LNCaP clone FGC (cell line): Measurements from ENCODE around the gene NCF1.
"Not testable (repeated sequence)": the region's sequence is repeated elsewhere in the genome, so short reads cannot be mapped to it uniquely, and the experiment has no call there.

ENCODE experiments used
- DNase-seq: peaks from one replicate; pipeline ENCODE4 v3.0.0-alpha.2; 2011; ENCODE audit warnings: low read depth
- H3K4me3 ChIP-seq: 2 replicates; pipeline ENCODE4 v1.5.1; 2011; ENCODE audit warnings: mild to moderate bottlenecking, low read depth, low read length, control low read depth
- TF ChIP-seq, protein P1 (sequence below): IDR thresholded peaks from 2 replicates; pipeline ENCODE4 v1.5.1; 2012; ENCODE audit warnings: mild to moderate bottlenecking; ENCODE audit not compliant: control insufficient read depth, insufficient read depth; ENCODE audit errors: extremely low read depth

Gene NCF1

DNA sequence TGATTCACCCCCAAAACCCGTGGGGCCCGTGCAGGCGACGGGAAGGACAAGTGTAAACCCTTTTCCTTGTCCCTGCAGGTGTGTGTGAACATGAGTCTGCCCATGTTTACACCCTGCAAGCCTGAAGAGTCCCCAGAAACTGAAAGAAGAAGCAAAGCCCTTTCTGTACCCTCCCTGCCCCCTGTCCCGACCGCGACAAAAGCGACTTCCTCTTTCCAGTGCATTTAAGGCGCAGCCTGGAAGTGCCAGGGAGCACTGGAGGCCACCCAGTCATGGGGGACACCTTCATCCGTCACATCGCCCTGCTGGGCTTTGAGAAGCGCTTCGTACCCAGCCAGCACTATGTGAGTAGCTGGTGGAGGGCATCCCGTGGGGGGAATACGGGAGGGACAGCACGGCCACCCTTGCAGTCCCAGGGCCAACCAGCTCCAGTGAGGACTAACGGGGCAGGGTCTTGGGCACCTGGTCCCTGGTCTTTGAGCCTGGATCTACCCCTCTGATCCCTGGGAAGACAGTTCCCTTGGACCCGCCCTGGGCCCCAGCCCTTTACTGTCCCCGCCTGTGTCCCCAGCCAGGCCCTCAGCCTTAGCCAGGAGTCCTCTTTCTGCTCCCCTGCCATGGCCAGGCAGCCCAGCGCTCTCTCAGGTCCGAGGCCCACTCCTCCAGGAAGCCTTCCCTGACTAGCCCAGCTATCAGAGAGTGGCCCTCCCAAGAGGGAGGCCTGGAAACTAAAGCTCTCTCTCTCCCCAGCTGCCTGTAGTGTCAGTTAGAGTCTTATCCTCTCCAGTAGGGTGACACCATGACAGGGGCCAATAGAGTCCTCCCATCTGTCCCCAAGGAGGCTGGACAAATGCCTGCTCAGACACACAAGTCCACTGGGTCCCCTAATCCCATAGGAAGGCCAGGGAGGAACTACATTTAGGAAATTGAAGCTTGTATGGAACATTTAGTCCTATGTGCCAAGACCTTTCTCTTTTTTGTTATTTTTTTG lies at the start of gene NCF1:
NCF1 (plus strand) TSS at position 252 of the 991 bp plus-strand sequence; CDS start at position 273, 21 bp downstream.
- H3K4me3 ChIP-seq, DNase-seq: not testable (repeated sequence)

DNA sequence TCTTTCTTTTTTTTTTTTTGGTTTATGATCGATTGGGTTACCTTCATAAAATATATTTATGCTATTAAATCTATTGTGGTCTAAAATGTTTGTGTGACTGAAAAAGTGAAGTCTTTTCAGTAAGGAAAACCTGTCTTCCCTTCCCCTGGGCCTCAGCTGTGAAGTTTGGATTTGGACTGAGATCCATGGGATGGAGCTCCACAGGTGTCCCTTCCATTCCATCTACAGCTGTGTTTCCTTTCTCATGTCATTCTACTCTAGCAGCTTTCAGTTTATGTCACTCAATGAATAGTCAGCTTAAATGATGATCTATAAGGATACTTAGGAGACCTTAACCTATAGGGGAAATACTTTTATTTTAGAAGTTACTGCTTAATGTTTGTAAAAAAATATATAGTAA lies 48.0 kb upstream of the NCF1 start:
- TF ChIP-seq, protein P1, sequence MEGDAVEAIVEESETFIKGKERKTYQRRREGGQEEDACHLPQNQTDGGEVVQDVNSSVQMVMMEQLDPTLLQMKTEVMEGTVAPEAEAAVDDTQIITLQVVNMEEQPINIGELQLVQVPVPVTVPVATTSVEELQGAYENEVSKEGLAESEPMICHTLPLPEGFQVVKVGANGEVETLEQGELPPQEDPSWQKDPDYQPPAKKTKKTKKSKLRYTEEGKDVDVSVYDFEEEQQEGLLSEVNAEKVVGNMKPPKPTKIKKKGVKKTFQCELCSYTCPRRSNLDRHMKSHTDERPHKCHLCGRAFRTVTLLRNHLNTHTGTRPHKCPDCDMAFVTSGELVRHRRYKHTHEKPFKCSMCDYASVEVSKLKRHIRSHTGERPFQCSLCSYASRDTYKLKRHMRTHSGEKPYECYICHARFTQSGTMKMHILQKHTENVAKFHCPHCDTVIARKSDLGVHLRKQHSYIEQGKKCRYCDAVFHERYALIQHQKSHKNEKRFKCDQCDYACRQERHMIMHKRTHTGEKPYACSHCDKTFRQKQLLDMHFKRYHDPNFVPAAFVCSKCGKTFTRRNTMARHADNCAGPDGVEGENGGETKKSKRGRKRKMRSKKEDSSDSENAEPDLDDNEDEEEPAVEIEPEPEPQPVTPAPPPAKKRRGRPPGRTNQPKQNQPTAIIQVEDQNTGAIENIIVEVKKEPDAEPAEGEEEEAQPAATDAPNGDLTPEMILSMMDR = no peak
- DNase-seq = no peak
- H3K4me3 ChIP-seq = no peak overlapping the region

DNA sequence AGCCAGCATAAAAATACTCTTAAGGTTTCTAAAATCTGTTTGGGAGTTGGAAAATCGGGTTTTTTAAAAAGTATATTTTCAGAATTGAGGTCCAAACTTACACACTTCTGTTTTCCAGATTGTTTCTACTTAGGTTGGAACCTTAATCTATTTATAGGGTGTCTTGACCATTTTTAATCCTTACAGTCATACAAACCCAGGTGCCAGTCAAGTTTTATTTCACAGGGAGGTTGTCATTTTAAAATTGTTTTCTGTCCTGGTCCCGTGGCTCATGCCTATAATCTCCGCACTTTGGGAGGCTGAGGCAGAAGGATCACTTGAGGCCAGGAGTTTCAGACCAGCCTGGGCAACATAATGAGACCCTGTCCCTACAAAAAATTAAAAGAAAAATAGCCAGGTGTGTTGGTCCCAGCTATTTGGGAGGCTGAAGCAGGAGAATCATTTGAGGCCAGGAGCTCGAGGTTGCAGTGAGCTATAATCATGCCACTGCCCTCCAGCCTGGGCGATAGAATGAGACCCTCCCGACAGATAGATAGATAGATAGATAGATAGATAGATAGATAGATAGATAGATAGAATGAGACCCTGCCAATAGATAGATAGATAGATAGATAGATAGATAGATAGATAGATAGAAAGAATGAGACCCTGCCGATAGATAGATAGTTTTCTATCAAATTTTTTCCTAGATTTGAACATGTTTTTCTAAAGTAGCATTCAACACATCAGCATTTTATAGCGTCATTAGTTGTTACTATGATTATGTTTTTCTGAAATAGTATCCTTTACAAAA lies 47.3 kb upstream of the NCF1 start:
- H3K4me3 ChIP-seq = no peak overlapping the region
- TF ChIP-seq, protein P1 = no peak
- DNase-seq = no peak

DNA sequence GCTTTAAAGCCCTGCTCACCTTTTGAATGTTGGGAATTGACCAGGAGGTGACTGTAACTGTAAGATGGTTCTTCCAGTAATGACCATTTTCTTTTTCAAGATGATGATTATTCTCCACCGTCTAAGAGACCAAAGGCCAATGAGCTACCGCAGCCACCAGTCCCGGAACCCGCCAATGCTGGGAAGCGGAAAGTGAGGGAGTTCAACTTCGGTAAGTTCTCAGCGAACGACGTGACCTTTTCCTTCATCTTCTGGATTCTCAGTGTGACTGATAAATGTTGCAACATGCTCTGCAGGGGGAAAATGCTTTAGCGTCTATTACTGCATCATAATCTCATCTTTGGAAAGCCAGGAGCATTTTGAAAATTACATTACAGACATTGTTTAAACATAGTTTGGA lies 45.1 kb upstream of the NCF1 start:
- DNase-seq, H3K4me3 ChIP-seq: not testable (repeated sequence)

DNA sequence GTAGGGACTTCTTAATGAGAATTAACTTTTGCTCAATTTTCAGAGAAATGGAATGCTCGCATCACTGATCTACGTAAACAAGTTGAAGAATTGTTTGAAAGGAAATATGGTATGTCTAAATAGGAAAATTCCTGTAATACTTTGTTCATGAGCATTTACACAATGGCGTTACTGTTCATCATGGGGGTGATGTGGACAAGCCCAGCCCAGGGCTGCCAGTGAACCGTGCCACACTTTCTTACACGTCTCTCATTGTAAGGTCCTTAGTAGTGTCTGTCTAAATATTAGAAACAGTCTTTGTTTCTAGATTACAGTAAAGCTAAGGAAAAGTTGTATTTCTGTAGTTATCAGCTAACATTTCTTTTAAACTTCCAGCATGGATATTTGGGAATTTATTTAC lies 43.6 kb upstream of the NCF1 start:
- not testable (repeated sequence) for H3K4me3 ChIP-seq, DNase-seq

DNA sequence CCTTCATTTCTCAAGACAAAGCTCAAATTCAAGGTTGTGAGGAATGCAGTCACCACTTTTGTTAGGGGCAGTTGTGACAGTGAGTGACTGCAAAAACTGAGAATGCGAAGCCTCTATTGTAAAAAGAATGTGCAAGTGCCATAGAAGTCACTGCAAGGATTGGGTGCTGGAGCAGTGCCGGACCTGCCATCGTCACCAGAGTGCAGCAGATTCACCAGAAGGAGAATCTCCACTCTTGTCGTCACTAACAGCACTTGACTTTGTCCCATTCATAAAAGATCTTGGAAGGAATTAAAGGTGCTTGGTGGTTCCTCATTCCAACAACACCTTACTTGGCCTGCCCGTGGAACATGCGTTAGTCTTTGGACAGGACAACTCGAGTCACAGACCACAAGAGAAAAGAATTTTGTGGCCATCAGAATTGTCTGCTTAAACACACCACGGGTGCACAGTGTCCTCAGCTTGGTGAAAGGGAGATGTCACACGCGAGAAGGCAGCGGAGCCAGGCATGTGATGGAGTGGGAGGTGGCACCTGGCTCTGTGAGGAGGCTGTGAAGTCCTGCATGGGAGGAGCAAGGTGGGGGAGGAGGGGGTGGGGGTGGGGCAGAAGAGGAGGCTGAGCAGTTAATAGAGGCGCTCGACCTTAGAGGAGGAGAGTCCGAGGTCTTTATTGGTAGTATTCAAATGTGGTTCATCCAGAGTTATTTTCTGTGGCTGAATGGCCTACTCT lies 33.7 kb upstream of the NCF1 start:
- not testable (repeated sequence) for H3K4me3 ChIP-seq, DNase-seq

DNA sequence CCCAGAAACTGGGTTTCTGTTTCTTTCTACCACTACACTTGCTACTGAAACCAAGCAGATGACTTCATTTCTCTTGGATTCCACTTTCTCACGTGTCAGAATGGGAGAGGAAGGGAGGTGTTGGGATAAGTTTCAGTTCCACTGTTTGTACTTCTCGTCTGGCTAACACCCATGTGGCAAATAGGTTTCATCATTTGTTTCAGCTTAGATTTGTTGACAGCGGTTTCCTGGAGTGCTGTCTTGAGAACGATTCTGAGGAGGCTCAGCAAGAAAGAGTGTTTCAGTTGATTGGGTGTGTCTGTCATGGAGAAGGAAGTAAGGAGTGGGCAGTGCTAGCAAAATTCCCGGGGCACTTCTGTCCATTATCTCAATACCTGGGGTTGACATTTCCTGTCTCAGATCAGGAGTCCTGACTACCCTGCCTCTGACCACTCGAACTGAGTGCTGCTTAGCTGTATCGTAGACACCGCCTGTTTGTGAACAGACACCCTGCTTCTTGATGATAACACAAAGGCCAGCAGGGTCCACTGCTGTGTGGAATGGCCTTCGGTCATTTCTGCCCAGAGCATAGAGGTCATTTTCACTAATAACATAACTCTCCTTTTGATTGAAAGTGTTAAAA lies 29.8 kb upstream of the NCF1 start:
- not testable (repeated sequence) for DNase-seq, H3K4me3 ChIP-seq

DNA sequence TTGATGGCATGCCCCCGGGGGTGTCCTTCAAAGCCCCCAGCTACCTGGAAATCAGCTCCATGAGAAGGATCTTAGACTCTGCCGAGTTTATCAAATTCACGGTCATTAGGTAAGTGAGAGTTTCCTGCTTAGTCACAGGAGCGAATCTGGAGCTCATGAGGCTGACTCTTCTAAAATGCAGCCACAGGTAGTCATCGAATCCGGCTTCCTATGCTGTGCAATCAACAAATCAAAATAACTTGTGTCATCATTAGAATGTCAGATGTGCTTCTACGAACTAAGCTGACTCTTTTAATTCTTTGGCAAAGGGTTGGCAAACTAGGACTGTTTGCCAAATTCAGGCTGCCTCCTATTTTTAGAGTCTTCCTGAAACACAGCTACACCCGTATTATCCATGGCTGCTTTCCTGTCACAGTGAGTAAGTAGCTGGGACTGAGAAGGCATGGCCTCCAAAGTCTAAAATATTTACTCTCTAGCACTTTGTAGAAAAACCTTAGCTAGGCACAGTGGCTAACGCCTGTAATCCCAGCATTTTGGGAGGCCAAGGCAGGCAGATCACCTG lies 19.8 kb upstream of the NCF1 start:
- DNase-seq = not testable (repeated sequence)

DNA sequence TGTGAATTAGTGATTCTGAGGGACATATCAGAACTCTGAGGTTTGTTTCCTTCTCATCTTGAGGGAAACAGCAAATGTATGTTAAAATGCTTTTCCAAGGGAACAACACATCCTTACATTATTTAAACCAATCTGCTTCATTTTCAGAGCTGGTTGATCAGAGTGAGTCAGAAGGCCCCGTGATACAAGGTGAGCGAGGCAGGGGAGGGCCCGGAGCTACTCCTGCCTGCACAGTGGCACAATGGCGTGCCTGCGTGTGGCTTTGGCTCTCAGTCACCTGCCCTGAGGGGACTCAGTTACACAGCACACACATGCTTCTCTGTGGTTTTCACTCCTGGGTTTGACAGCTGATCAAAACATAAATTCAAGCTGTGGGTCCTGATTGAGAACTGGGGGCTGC lies 17.1 kb upstream of the NCF1 start:
- not testable (repeated sequence) for H3K4me3 ChIP-seq, DNase-seq

More for the DNA sequence above, 19.8 kb upstream of the NCF1 start:
- not testable (repeated sequence) for H3K4me3 ChIP-seq

DNA sequence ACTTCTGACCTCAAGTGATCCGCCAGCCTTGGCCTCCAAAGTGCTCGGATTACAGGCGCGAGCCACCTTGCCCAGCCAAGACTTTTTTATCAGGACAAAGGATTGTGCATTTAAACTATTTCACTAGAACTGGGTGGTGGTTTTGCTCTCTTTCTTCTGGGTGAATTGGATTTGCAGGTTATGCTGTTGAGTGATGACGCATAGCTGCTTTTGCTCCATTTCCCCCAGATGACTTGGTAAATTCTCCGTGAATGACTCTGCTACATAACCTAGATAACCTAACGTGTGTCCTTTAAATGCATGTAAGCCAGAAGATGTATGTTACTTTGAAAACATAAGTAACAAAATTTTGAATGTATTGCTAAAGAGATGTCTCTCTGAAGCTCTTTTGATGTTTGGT lies 15.5 kb upstream of the NCF1 start:
- not testable (repeated sequence) for H3K4me3 ChIP-seq, DNase-seq

DNA sequence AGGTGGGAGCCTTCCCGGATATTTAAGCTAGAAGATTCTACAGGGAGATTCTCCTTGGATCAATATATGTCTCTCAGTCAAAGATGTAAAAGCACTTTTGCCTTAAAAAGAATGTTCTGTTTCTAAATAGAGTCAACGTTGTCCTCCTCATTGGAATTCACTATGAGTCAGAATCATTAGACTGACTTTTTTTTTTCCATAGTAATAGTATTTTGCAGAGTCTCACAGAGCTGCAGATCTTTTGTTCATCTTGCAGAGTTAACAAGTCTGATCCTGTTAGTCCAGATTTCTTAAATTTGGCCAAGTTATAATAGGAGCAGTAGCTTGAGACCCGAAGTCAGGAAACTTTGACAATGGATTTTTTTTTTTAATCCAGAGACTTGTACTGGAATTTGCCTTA lies 14.8 kb upstream of the NCF1 start:
- not testable (repeated sequence) for DNase-seq, H3K4me3 ChIP-seq

DNA sequence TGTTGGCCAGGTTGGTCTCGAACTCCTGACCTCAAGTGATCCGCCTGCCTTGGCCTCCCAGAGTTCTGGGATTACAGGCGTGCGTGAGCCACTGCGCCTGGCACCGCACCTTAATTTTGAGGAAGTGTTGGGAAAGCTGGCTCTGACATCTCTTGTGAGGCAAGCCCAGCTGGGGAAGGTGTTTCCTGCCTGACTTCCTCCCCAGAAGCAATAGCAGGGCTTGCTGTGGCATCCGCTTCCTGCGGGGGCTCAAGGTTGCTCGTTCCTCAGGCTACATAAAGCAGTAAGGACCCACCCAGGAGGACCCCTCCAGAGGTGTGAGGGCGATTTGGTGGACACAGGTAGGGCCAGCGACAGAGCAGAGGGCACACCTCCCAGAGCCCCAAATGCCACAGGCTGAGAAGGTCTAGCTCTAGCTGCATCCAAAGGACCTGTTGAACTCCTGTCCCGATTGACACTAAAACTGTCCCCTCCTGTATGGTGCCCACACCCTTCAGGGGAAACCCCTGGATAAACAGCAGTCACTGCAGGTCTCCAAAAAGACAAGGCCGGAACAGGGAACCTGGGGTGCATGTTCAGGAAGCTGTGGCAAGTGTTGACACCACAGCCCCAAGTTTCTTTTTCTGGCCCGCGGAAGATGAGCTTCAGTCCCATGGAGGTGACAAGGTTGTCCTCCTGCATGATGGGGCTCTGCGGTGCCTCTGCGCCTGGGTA lies 8.4 kb upstream of the NCF1 start:
- not testable (repeated sequence) for H3K4me3 ChIP-seq, DNase-seq

DNA sequence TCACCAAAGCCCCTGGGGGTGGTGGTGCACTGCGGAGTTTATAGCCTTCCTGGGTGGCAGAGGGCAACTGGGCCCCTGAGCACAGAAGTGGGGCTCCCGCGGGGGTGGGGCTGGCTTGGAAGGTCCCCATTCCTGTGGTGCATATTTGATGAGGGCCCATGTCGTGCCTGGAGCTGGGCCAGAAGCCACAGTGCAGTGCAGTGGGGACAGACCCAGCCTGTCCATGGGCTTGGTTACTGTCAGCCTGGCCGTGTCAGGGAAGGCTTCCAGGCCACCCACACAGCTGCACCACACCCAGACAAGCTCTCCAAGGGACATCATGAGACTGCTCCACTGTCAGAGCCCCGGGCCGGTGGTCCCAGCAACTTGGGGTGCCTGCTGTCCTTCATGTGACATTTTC lies 7.3 kb upstream of the NCF1 start:
- not testable (repeated sequence) for H3K4me3 ChIP-seq, DNase-seq

DNA sequence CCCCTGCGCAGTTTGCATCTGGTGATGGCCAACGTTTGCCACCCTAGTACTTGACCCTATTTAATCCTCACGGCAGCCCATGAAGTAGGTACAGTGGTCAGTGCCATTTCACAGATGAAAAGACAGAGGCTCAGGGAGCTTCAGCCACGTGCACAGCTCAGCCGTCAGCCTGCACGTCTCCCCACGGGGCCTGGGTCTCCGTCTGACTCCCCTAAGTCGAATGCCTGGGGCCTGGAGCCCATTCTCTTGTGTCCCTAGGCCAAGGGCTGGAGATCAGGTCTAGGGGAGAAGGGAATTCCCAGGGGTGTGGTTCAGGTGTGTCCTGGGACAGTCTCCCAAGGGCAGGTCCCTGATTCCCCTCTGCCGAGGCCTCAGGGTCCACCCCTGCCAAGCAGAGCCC lies 6.8 kb upstream of the NCF1 start:
- DNase-seq, H3K4me3 ChIP-seq: not testable (repeated sequence)

DNA sequence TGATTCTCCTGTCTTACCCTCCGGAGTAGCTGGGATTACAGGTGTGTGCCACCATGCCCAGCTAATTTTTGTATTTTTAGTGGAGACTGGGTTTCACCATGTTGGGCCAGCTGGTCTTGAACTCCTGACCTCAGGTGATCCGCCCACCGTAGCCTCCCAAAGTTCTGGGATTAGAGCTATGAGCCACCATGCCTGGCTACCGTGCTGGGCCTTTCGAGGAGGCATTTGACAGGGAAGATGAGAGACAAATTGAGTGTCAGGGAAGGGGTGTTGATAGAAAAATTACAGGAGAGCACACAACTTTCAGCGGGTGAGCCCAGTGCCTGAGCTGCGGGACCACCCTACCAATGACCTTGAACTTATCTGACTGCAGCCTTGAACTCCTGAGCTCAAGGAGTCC lies 3.7 kb upstream of the NCF1 start:
- not testable (repeated sequence) for H3K4me3 ChIP-seq, DNase-seq
